Stomach (tissue), 4 donors: Measurements from ENCODE around the gene PPP1R13B.

ENCODE experiments used
- CTCF ChIP-seq, 7 experiments: fragments of 450-650 bp in 4 of 7; fragments of 200-600 bp in 3 of 7; sonication (generic) in 3 of 7; IDR thresholded peaks; one replicate each; pipeline ENCODE4 v1.5.1; 2016 to 2019; ENCODE audit warnings: antibody characterized with exemption in 7 of 7, control low read depth in 2 of 7, mild to moderate bottlenecking in 1 of 7
- EP300 ChIP-seq: sonication (generic); formaldehyde crosslinking; IDR thresholded peaks from one replicate; pipeline ENCODE4 v1.6.1; 2017; ENCODE audit warnings: antibody characterized with exemption
- POLR2A ChIP-seq, 4 donors: fragments of 450-650 bp; IDR thresholded peaks; one replicate each; pipeline ENCODE4 v1.6.1; 2016; ENCODE audit warnings: antibody characterized with exemption in 4 of 4, control low read depth in 2 of 4, mild to moderate bottlenecking in 1 of 4, moderate library complexity in 1 of 4
- POLR2AphosphoS5 ChIP-seq, 3 donors: sonication (generic); formaldehyde crosslinking; IDR thresholded peaks; one replicate each; pipeline ENCODE4 v1.6.1; 2016; ENCODE audit warnings: antibody characterized with exemption in 3 of 3

GRCh38 chr14:103698380-103699260, 148.8 kb downstream of the PPP1R13B start:
- TF ChIP-seq POLR2A (IDR thresholded peaks at IDR 0.05) (peak in 1 of 4 donors; percentile 25), CTCF (IDR thresholded peaks at IDR 0.05) (no peak), POLR2AphosphoS5 (IDR thresholded peaks at IDR 0.05) (peak; percentile 12 to 83 (median 57)), EP300 (no peak)
